GM19463 (cell line): ENCODE measurements around the gene RELL1.

Experiments
- ATAC-seq: cut with Tn5 transposase; IDR thresholded peaks from one replicate; pipeline ENCODE4 v1.9.1; 2021; ENCODE audit warnings: mild to moderate bottlenecking, moderate library complexity; ENCODE audit not compliant: unreplicated experiment

RELL1 gene

DNA sequence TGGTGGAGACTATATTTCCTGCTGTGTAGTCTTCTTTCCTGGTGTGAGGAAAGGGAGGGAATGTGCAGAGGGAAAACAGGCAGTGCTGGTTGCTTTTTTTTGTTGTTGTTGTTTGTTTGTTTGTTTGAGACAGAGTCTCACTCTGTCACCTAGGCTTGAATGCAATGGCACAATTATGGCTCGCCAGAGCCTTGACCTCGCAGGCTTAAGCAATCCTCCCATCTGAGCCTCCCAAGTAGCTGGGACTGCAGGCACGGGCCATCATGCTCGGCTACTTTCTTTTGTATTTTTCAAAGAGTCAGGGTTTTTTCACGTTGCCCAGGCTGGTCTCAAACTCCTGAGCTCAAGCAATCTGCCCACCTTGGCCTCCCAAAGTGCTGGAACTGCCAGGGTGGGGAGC, 82.5 kb downstream of the RELL1 start:
- no peak for ATAC-seq

DNA sequence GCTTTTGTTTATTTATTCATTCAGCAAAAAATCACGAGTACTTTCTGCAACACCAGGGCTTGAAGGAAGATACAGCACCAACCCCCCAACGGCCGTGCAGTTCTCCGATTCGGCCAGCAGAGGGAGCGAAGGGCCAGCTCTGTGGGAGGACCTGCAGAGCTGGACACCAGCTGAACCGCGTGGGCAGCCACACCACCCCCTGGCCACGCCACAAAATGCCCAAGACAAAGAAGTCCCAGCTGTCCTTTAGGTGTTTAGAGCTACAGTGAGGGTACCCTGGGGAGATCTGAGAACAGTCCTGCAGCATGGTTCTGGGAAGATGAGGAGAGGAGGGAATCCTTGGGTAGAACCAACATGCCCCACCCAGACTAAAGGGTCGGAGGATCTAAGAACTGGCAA, 83.1 kb downstream of the RELL1 start:
- ATAC-seq: peak; percentile 91

DNA sequence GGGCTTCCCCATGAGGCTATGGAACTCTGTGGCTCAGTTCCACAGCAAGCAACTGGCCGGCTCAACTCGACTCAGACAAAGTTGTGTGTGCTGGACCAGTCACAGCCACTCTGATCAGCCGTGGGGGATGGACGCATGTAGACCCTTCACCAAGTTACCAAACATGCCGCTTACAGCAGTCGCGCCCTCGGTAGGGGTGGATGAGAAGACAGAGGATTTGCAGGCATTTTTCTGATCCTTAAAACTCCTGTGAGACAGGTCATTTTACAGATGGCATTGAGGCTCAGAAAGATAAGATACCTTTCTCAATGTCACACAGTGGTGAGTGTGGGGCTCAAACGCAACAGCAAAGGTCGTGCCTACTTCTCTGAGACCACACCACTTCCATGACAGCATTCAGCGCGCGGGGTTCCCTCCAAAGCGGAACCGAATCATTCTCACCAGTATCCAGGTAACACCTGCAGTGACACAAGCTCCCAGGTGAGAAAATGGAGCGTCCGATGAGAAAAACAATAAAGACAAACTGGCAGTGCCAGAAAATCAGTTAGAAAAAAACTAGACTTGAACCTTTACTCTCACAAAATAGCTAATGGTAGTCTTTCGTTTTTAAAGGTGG, 83.6 kb downstream of the RELL1 start:
- no peak for ATAC-seq

DNA sequence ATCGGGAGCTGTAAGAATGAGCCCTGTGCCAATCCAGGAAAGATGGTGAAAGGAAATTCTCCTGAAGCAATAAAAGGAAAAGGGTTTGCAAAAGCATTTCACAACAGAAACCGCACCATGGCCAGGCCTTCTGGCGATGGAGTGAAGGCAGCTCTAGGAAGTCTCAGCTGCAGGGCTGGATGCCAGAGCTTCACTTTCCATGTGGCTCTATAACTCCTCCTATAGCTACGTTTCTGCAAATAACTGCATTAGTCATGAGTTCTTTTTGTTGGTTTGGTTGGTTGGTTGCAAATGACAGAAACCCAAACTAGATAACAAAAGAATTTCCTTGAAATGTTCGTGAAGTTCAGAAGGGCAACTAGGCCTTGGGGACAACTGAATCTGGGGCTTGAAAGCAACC, 84.6 kb downstream of the RELL1 start:
- ATAC-seq: no peak

DNA sequence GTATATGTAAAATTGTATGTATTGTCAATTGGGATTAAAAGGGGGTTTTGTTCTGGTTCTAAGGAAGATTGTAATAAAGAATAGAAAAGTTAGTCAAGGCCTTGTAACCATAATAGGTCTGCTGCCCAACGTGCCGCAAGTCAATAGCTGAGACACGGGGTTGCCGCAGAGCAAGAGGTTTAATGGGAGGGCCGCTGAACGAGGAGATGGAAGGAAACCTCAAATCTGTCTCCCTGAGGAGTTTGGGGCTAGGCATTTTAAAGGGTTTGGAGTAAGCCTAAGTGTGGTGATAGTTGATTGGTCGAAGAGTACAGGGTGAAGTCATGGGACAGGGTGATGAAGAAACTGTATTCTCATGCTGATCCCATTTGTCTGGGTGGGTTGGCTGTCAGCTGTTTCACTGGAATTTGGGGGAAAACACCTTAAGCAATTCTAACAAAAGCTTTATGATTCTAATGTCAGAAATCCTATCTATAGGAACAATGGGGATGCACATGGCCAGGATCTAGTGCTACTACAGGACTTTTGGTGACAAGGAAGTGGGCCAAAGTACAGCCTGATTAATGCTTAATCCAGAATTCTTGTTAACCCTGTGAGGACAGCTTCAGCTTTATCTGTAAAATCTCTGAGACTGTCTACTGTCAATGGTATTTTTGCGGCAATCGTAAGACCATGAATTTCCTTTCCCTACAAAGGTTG, 86.9 kb downstream of the RELL1 start:
- no peak for ATAC-seq

DNA sequence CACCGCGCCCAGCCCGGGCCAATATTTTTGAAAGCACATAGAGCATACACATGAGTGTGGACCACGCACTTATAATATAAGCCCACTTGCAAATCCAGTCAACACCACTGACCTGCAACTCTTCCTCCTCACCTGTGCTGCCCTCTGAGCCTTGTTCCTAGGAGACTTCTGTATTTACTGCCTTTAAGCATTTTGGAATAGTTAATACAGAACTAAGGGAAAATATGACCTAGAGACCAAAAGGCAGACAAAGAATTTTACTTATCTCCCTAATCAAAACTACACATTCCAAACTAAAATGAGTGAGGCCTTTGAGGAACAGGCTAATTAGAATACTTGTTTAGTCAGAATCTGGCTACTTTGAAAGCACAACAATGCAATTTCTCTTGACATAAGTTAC, 89.1 kb downstream of the RELL1 start:
- ATAC-seq: no peak

DNA sequence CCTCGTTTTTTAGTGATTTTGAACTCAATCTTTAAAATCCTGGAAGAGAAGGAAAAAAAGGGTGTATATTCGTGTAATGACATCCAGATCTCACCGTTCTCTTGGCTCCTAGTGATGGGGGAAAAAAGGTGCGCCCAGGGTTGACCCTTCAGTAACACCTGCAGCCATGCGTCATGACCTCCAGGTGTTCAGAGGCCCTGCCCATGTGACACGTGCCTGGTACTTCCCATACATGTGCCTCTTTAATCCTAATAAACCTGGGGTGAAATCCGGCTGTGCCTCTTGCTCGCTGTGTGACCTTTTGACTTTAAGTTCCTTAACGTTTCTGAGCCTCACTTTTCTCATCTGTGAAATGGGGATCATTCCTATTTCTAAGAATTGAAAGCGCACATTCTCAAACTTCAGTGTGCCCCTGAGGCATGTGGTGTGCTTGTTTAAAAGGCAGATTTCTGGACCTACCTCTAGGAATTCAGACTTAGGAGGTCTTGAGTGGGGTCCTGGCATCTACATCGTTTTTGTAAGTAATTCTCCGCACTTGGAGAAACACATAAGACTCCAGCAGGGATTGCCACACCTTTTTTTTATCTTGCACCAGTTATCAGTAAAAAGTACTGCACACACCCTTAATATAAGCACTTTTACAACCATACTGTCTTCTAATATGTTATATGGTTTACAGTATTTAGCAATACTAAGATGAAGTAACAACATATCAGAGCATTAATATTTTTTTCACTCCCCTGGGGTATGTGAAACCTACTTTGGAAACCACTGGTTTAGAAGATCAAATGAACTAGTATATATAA, 90.1 kb downstream of the RELL1 start:
- no peak for ATAC-seq

DNA sequence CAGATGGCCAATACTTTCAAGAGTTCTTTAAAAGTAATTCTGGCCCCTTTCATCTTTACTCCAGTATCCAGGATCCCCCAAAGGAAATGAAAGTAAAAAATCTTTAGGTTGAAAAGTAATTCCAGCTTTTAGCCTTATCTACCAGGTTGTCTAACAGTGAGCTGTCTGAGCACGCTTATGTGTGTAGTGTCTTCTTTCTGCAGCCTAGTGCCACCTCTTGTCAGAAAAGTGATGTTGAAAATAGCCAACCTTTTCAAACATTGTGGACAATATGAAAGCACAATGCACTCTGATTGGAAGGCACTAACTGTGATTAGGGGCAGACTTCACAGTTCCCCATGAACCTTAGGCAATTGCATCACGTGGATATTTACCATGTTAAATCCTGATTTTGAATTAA, 92.1 kb downstream of the RELL1 start:
- ATAC-seq: no peak

DNA sequence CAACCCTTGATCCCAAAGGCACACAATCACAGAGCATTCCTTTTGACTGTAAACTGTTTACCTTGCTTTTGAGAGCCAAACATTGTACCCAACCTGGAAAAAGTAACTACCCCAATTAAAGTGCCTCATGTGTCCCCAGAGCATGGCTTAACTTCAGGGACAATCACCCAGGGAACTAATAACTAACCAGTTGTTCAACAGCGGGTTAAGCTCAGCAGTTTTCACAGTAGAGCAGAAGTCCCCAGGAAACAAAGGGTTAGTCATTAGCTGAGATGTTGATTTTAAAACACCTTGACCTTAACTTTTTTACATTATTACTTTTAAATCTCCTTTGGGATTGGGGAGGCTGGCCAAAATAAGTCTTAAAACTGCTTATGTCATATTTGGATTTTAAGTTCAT, 94.8 kb downstream of the RELL1 start:
- ATAC-seq: no peak

DNA sequence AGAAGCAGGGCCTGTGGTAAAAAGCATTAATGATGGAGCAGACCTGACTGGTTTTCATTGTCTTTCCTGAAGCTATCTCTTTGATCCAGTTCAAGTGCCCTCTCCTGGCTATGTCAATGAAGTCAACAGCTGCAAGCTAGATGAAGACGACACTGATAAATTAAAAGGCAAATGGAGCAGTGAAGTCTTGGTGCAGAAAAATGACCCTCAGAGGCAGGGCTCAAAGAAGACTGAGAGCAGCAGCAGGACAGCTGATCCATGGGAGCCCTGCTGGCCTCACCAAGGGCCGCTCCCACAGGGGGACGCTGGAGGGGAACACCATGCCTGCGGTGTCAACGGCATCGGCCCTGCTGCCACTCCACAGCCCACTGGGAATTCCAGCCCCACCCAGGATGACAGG, 96.2 kb downstream of the RELL1 start:
- ATAC-seq: no peak

DNA sequence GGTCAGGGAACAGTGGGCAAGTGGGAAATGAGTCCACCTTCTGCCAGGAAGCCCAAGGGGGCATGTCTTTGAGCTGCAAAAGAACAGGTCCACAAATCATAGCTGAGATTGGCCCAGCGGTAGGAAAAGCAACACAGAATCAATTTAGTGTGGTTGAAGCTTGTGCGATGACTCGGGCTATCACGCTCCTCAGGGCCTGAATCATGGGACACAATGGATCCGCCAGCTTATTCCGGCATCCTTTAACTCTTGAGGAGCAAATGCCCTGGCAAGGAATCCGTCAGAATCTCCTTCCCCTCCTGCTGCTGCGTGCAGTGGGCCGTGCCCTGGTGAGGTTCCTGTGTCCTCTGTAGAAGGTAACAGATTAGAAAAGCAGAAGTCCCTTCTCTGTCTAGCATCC, 98.0 kb downstream of the RELL1 start:
- ATAC-seq: no peak

DNA sequence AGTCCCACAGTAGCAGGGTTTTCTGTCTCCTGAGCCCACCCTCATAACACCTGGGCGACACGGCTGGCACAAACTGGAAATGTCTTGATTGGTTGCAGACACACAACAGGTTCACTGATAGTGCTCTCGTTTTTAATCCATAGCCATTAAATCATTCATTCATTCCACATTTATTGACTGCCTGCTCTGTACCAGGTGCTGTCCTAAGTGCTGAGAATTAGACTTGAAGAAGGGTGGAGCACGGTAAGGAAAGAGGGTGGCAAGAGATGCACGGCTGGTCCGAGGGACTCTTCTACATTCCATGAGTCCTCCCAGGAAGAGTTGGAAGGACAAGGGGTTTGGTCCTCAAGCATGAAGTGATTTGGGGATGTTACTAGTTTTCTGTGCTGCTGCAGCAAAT, 100.0 kb downstream of the RELL1 start:
- no peak for ATAC-seq

DNA sequence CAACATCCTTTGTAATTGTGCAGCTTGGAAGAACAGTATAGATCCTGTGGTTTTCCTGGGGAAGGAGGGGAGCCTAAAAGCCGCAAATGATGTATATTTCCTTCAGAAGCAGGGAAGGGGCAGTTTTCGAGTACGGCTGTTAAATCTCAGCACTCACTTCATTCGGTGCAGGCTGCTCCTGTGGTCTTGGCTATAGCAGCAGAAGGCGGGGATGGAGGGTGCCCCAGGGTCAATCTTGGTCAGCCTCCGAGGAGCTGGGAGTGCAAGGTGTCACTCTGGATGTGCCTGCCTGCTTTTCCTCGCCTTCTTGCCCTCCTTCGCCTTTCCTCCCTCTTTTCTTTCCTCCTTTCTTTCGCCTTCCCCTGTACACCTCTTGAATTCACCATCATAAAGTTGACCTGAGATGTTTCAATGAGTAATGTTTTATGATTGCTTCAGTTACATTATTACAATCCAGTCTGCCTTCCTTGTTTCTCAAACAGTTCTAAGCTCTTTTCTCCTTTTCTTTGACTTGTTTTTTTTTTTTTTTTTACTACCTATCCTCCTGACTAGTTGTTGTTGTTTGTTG, 101.6 kb downstream of the RELL1 start:
- no peak for ATAC-seq

DNA sequence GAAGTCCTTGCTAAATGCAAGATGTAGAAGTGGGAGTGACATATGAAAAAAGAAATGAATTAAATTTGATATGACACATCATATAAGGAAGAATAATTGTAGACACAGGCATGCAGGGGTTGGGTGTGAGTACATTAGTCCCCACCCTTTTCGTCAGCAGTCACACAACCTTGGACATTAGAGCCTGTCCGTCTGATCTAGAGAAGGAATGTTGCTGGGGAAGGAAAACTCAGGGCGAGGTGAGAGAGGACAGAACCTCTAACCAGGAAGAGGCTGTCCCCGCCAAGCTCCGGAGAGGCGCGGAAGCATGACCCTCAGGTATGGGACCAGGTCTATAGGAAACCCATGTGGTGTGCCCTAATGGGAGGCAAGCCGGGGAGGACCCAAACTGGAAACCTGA, 102.1 kb downstream of the RELL1 start:
- ATAC-seq: no peak

DNA sequence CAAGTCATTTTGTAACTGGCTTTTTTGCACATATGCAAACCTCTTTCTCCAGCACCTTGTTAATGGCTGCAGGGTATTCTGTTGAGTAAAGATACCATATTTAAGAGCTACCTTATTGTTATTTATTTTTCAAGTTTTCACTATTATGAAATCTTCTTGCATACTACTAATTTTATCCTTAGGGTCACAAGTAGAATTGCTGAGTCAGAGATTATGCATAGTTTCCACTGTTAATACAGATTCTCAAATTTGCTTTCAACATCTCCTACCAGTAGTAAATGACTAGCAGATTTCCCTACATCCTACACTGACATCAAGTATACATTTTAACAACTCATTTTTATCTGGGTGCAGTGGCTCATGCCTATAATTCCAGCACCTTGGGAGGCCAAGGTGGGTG, 112.6 kb downstream of the RELL1 start:
- ATAC-seq: no peak

DNA sequence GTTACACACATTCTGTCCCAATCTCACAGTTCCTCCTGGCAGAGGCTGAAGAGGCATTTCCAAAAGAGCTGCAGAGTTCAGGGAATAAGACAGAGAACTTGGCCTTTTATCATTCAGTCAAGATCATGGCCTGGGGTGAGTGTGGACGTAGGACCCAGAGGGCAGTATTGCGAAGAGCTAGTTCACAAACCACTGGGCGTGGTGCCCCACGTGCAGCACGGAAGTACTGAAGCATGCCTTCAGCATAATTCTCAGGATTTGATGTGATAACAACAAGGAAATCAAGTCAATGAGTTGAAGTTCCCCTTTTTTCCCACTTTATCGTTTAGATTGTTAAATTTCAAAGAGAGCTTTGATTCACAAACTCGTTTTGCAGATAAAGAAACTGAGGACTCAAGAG, 117.7 kb downstream of the RELL1 start:
- ATAC-seq: no peak

DNA sequence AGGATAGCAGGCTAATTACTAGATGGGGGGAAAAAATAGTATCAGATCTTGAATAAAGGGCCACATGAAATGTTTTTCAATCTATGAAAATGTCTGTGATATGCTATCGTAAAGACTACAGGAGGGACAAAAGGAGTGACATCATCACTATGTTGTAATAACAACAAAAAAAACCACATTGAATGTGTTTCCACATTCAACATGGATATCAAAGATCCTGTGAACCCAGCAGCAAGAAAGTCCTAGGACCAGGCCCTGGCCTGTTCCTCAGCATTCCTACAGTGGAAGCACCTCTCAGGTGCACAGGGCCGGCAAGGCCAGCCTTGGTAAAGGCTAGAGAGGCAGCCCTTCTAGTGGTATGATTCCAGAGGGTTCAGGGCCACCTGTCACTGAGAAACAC, 118.3 kb downstream of the RELL1 start:
- ATAC-seq: no peak

DNA sequence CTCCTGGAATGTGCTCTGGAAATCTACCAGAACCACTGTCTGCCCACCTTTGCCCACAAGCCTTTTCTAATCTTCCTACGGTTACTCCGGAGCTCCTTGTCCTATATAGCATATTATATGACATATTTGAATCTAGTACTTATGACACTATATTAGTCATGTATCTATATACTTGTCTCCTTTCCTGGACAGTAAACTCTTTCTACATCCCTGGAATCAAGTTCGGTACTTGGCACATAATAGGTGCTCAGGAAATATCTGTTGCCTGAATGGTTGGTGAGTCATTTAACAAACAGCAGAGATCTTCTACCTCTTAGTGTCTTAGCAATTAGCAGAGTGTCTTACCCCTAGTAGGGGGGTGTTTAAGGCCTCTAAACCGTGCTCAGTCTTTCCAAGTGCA, 123.6 kb downstream of the RELL1 start:
- ATAC-seq: no peak

DNA sequence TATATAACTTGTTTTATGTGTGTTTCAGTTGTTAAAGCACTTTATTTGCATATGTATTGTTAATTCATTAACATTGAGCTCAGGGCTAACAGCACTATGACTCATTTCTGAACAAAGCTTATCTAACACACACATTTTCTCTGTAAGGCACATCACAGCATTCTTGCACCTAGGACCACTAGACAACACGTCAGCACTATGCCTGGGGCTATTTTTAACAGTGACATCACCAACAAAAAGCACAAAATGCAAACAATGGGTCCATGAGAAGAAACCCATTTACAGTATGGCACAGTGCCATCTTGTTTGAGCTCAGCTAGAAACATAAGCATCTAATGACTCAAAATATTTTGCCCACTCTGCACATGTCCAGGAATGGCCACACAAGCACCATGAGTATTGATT, 124.4 kb downstream of the RELL1 start:
- peak; percentile 92 for ATAC-seq

DNA sequence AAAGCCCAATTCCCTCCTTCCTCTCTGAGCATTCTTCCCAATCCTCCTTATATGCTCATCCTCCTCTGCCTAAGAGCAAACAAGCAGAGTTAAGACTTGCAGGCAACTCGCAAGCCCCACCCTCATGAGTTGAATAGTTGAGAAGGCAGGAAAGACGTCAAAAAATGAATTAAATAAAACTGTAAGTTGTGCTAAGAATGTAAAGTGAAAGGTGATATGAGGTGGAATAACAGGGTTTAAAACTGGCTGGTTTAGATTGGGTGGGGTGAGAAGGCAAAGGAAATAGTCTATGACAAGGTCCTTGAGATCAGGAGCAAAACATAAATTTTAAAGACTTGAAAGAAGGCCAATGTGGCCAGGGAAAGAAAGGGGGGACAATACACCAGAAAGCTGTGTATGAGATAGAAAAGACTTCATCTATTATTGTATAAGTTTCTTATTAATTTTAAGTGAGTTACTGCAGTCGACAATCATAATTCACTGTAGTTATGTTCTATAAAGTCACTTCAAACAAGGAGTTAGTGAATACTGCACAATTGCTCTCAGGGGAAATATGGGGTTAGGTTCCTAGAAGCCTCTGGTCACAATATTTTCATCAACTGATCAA, 124.9 kb downstream of the RELL1 start:
- ATAC-seq: peak; percentile 81
